NOMO-1 treated with DMSO at 0.1 percent for 48 hours (cell line): ENCODE results near the gene PARD3B.

ENCODE experiments used
- DNase-seq: peaks from one replicate; lab custom pipeline; 2025; ENCODE audit not compliant: unreplicated experiment; lab: John Stamatoyannopoulos, UW

Gene PARD3B

GRCh38 chr2:205297368-205297767 is 752.1 kb downstream of the PARD3B start:
- no peak for DNase-seq

- no peak for DNase-seq
Measured at GRCh38 chr2:205297846-205298245, 752.6 kb downstream of the PARD3B start.

GRCh38 chr2:205311201-205311600 is 765.9 kb downstream of the PARD3B start:
- DNase-seq = no peak

- no peak for DNase-seq
Measured at GRCh38 chr2:205321231-205321630, 776.0 kb downstream of the PARD3B start.

GRCh38 chr2:205323929-205324328 is 778.7 kb downstream of the PARD3B start:
- no peak for DNase-seq

- DNase-seq = no peak
Measured at GRCh38 chr2:205324355-205324754, 779.1 kb downstream of the PARD3B start.

GRCh38 chr2:205333351-205333750 is 788.1 kb downstream of the PARD3B start:
- no peak for DNase-seq

GRCh38 chr2:205337274-205337673 is 792.0 kb downstream of the PARD3B start:
- DNase-seq = no peak

GRCh38 chr2:205338156-205338555 is 792.9 kb downstream of the PARD3B start:
- no peak for DNase-seq

GRCh38 chr2:205343103-205343502 is 797.8 kb downstream of the PARD3B start:
- DNase-seq = no peak

GRCh38 chr2:205346649-205347048 is 801.4 kb downstream of the PARD3B start:
- DNase-seq = no peak

- no peak for DNase-seq
Measured at GRCh38 chr2:205347899-205348298, 802.6 kb downstream of the PARD3B start.

GRCh38 chr2:205352094-205352493 is 806.8 kb downstream of the PARD3B start:
- DNase-seq = no peak

GRCh38 chr2:205352593-205352992 is 807.3 kb downstream of the PARD3B start:
- DNase-seq = no peak

- DNase-seq = no peak
Measured at GRCh38 chr2:205357732-205358131, 812.5 kb downstream of the PARD3B start.

GRCh38 chr2:205358351-205358815 is 813.1 kb downstream of the PARD3B start:
- no peak for DNase-seq

GRCh38 chr2:205361272-205361671 is 816.0 kb downstream of the PARD3B start:
- no peak for DNase-seq

GRCh38 chr2:205361970-205362369 is 816.7 kb downstream of the PARD3B start:
- DNase-seq = no peak

GRCh38 chr2:205364261-205364660 is 819.0 kb downstream of the PARD3B start:
- DNase-seq = no peak

- DNase-seq = no peak
Measured at GRCh38 chr2:205366336-205367060, 821.2 kb downstream of the PARD3B start.

GRCh38 chr2:205367331-205367935 is 822.2 kb downstream of the PARD3B start:
- no peak for DNase-seq

GRCh38 chr2:205369813-205370212 is 824.5 kb downstream of the PARD3B start:
- DNase-seq = no peak

GRCh38 chr2:205370726-205371125 is 825.5 kb downstream of the PARD3B start:
- DNase-seq = no peak
